ENCODE measurements around the gene SLC24A1. TPM values are rescaled to one million over a fixed set of nuclear protein-coding genes. Genes with fewer than 3 reads are reported as not detected.
A peak's percentile ranks its signal among the peaks of the same experiment; 100 is the strongest.
"Not testable (repeated sequence)": the region's sequence is repeated elsewhere in the genome, so short reads cannot be mapped to it uniquely, and the experiment has no call there.

The SLC24A1 gene
- polyA plus RNA-seq, 1 donor, result 12.1 TPM

DNA sequence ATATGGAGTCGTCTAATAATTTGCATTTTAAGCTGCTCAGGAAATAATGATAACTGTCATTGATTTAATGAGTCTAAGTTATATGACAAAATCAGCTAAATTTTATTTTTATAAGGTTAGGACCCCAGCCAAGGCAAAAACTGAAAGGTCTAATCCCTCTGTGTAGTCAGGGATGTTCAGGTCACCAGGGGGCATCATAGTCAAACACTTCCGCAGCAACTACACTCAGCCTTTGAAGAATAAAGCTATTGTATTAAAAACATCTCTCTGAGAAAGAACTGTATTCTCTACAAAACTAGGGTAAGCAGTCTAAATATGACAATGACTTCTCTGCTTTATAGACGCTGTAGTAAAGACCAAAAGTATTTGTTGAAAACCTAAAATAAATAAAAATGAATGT is 25.8 kb upstream of the SLC24A1 start:
- Histone ChIP-seq H3K4me1 (ENCODE audit: control insufficient read depth, insufficient read depth, low read length) (no peaks in the 10 kb centered on the region), H3K36me3 (ENCODE audit: control insufficient read depth, insufficient read depth, low read length) (peaks cover 79% of the 10 kb centered on the region), H3K27ac (ENCODE audit: low read length) (no peak overlapping the region), H3K9me3 (ENCODE audit: control insufficient read depth, low read depth, low read length) (no peaks in the 10 kb centered on the region), H3K27me3 (ENCODE audit: control insufficient read depth, insufficient read depth, low read length) (no peaks in the 10 kb centered on the region), H3K4me3 (ENCODE audit: low read length) (no peak overlapping the region)
- DNase-seq, result no peak
- 83% methylated on average over 1 of the region's 3 CpGs for WGBS (ENCODE audit: insufficient coverage, low lambda C conversion rate)

DNA sequence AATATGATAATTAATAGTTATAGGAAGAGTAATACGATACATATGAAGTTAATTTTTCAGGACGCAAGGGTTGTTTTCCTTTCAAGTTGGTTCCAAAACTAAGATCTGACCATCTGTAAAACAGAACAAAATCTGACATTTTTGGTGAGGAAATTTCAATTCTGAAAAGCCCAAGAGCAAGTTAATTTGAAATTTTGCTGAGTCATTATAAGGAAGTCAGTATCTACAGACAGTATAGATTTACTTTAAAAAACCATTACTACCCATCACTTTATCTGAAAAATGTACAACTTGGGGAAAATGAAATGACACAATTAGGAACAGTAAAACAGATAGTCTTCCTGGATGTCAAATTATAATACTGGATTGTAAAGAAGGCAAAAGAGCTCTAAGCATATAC is 23.3 kb upstream of the SLC24A1 start:
- H3K36me3 ChIP-seq (ENCODE audit: control insufficient read depth, insufficient read depth, low read length), result peaks cover 68% of the 10 kb centered on the region
- no peaks in the 10 kb centered on the region for H3K27me3 ChIP-seq (ENCODE audit: control insufficient read depth, insufficient read depth, low read length)
- no CpG with 5 or more reads among the region's 2 CpGs for WGBS (ENCODE audit: insufficient coverage, low lambda C conversion rate)
- H3K9me3 ChIP-seq (ENCODE audit: control insufficient read depth, low read depth, low read length), result no peaks in the 10 kb centered on the region
- no peaks in the 10 kb centered on the region for H3K4me1 ChIP-seq (ENCODE audit: control insufficient read depth, insufficient read depth, low read length)
- no peak overlapping the region for H3K27ac ChIP-seq (ENCODE audit: low read length)
- no peak for DNase-seq
- H3K4me3 ChIP-seq (ENCODE audit: low read length), result no peak overlapping the region

DNA sequence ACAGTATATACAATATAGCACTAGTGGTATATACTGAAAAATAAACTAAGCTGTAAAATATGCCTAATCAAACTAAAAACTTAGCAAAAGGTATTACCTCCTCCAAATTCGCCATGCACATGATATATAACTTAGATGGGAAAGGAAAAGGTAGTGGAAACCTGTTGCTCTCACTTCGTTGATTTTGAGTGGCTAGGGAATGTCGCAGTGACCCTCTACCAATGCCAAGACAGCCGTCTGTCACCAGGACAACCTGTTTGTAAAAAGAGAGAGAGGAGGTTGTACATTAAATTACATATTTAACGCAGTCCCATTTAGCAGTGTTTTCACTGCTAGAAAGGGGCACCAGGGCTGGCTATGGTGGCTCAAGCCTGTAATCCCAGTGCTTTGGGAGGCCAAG is 22.1 kb upstream of the SLC24A1 start:
- peaks cover 68% of the 10 kb centered on the region for H3K36me3 ChIP-seq (ENCODE audit: control insufficient read depth, insufficient read depth, low read length)

DNA sequence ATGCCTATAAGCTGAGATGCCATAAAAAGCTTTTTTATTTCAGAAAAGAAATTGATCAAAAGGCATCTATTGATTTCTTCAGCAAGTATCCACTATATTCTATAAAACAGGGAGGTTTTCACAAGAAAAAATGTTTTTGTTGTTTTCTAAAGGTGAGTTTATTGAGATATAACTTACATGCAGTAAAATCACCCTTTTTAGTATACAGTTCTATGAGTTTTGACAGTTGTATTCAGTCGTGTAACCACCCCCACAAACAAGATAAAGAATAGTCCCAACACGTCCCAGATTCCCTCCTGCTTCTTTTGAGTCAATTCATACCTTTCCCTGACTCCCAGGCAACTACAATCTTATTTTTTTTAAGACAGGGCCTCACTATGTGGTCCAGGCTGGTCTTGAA is 18.6 kb upstream of the SLC24A1 start:
- Histone ChIP-seq H3K9me3 (ENCODE audit: control insufficient read depth, low read depth, low read length) (no peaks in the 10 kb centered on the region), H3K4me1 (ENCODE audit: control insufficient read depth, insufficient read depth, low read length) (no peaks in the 10 kb centered on the region), H3K27ac (ENCODE audit: low read length) (no peak overlapping the region), H3K4me3 (ENCODE audit: low read length) (no peak overlapping the region), H3K36me3 (ENCODE audit: control insufficient read depth, insufficient read depth, low read length) (peaks cover 43% of the 10 kb centered on the region), H3K27me3 (ENCODE audit: control insufficient read depth, insufficient read depth, low read length) (no peaks in the 10 kb centered on the region)
- WGBS (ENCODE audit: insufficient coverage, low lambda C conversion rate), result no CpG with 5 or more reads among the region's 2 CpGs
- DNase-seq, result no peak

More for the DNA sequence above, 22.1 kb upstream of the SLC24A1 start:
- H3K4me1 ChIP-seq (ENCODE audit: control insufficient read depth, insufficient read depth, low read length), result no peaks in the 10 kb centered on the region
- H3K27me3 ChIP-seq (ENCODE audit: control insufficient read depth, insufficient read depth, low read length), result no peaks in the 10 kb centered on the region
- H3K4me3 ChIP-seq (ENCODE audit: low read length), result no peak overlapping the region
- H3K27ac ChIP-seq (ENCODE audit: low read length), result no peak overlapping the region
- no CpG with 5 or more reads among the region's 5 CpGs for whole genome bisulfite sequencing (ENCODE audit: insufficient coverage, low lambda C conversion rate)
- H3K9me3 ChIP-seq (ENCODE audit: control insufficient read depth, low read depth, low read length), result no peaks in the 10 kb centered on the region
- no peak for DNase-seq

DNA sequence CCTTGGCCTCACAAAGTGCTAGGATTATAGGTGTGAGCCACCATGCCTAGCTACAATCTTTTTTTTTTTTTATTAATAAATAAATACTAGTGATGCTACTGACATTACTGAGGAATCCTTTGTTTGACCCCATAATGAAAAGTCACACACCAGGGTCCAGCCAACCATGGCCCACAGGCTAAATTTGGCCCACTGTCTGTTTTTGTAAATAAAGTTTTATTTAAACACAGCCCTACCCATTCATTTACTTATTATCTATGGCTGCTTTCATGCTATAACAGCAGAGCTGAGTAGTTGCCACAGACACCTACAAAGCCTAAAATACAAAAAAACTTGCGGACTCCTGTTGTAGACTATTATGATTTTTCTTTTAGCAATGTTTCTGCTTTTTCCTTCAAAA is 18.2 kb upstream of the SLC24A1 start:
- H3K36me3 ChIP-seq (ENCODE audit: control insufficient read depth, insufficient read depth, low read length), result peaks cover 40% of the 10 kb centered on the region

DNA sequence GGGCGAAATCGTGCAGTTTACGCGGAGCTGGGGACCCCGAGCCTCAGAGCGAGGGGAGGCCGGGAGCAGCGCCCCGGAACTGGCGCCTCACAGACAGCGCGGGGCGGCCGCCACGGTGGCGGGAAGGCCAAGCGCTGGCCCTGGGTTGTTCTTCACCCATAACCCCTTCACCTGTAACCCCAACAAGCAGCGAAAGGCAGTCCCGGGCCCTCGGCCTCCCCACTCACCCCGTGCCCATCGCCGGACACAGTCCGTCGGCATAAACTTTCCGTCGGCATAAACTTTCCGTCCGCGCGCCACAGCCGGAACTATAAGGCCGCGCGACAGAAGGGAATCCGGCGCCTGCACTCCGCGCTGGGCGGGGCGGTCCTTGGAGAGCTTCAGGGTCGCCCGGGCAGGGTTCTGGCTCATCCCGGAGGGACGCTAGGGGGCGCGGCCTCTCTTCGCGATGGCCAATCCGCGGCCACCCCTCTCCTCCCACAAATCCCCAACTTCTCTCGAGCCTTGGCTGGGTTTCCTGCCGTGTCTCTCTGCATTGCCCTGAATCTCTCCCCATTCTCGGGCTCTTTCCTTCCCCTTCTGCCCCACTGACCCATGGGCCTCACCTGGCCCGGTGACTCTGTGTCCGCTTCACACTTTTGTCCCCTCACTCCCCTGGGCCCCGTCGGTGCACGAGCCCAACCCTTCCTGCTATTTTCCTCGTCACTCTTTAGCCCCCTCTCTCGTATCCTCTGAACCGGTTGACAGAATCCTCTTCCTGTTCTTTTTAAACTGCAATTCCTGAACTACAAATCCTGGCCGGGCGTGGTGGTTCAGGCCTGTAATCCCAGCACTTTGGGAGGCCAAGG is 10.6 kb upstream of the SLC24A1 start, which contains the start of gene INTS14:
Gene INTS14, minus strand, starts transcription at position 261 of the 848 bp plus-strand sequence. CDS start 3,751 bp downstream, outside the sequence.
- H3K36me3 ChIP-seq (ENCODE audit: control insufficient read depth, insufficient read depth, low read length), result no peaks in the 10 kb centered on the region
- H3K9me3 ChIP-seq (ENCODE audit: control insufficient read depth, low read depth, low read length), result no peaks in the 10 kb centered on the region
- DNase-seq, result peak; percentile 96 to 98
- WGBS (ENCODE audit: insufficient coverage, low lambda C conversion rate), result 0% methylated on average over 3 of the region's 64 CpGs
- H3K4me3 ChIP-seq (ENCODE audit: low read length), result peak within 1 kb of the TSS; percentile 98
- peaks cover 8% of the 10 kb centered on the region for H3K4me1 ChIP-seq (ENCODE audit: control insufficient read depth, insufficient read depth, low read length)
- peak within 1 kb of the TSS; percentile 99 for H3K27ac ChIP-seq (ENCODE audit: low read length)
- H3K27me3 ChIP-seq (ENCODE audit: control insufficient read depth, insufficient read depth, low read length), result no peaks in the 10 kb centered on the region

More for the DNA sequence above, 18.2 kb upstream of the SLC24A1 start:
- H3K4me3 ChIP-seq (ENCODE audit: low read length), result no peak overlapping the region
- no peak overlapping the region for H3K27ac ChIP-seq (ENCODE audit: low read length)
- H3K27me3 ChIP-seq (ENCODE audit: control insufficient read depth, insufficient read depth, low read length), result no peaks in the 10 kb centered on the region
- H3K9me3 ChIP-seq (ENCODE audit: control insufficient read depth, low read depth, low read length), result no peaks in the 10 kb centered on the region
- DNase-seq, result no peak
- H3K4me1 ChIP-seq (ENCODE audit: control insufficient read depth, insufficient read depth, low read length), result no peaks in the 10 kb centered on the region
- 100% methylated on average over 1 of the region's 1 CpG for WGBS (ENCODE audit: insufficient coverage, low lambda C conversion rate)

DNA sequence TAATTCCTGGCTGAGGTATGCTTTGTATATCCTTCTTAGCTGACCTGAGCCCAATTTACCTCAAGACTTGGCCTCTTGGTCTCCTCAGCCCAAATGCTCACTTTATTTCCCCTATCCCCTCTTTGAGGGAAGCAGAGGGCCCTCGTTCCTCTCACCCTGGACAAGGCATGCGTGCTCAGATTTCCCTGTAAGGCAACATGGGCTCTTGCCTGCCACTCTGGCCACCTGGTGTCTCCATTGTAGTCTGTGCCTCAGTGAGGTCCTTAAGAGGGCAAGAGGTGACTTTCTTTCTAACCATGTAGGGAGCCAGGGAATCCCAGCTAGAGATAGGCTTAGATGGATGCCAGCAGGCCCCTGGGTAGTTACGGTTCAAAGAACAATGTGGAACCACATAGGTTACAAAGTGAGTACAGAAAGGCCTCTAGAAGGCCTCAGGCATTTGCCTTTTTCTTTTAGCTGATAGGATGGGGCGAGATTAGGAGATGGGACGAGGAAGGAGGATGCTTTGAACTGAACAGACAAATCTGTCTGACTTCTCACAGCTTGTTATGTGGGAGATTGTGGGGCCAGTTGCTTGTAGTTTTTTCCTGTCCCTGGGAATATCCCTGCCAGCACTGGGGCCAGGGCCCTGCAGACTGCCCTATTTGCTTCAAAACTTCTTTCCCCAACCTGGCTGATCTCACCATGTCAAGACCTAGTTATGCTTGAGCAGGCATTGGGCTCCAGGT is 9.7 kb upstream of the SLC24A1 start:
- H3K9me3 ChIP-seq (ENCODE audit: control insufficient read depth, low read depth, low read length), result no peaks in the 10 kb centered on the region
- WGBS (ENCODE audit: insufficient coverage, low lambda C conversion rate), result no CpG with 5 or more reads among the region's 5 CpGs
- H3K4me3 ChIP-seq (ENCODE audit: low read length), result peak overlapping the region; percentile 98
- no peaks in the 10 kb centered on the region for H3K36me3 ChIP-seq (ENCODE audit: control insufficient read depth, insufficient read depth, low read length)
- peaks cover 8% of the 10 kb centered on the region for H3K4me1 ChIP-seq (ENCODE audit: control insufficient read depth, insufficient read depth, low read length)
- DNase-seq, result peak in 1 of 2 donors; percentile 33
- H3K27me3 ChIP-seq (ENCODE audit: control insufficient read depth, insufficient read depth, low read length), result no peaks in the 10 kb centered on the region
- peak overlapping the region; percentile 99 for H3K27ac ChIP-seq (ENCODE audit: low read length)

DNA sequence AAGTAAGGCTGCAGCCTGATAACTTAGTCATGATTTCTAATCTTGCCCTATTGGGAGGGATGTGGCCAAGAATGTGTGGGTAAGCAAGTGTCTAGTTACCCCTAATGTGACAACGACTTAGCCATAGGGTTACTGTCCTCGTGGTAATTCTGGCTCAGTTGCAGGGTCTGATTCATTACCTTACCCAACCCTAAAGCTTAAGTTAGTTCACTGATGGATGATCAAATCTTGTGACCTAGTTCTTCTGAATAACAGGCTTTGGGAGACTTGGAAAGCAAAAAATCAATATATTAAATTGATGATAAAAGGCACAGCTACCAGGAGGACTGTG is 9.2 kb upstream of the SLC24A1 start:
- no peak for DNase-seq
- H3K9me3 ChIP-seq (ENCODE audit: control insufficient read depth, low read depth, low read length), result no peaks in the 10 kb centered on the region
- H3K4me3 ChIP-seq (ENCODE audit: low read length), result no peak overlapping the region
- no CpG with 5 or more reads among the region's 2 CpGs for WGBS (ENCODE audit: insufficient coverage, low lambda C conversion rate)
- no peaks in the 10 kb centered on the region for H3K27me3 ChIP-seq (ENCODE audit: control insufficient read depth, insufficient read depth, low read length)
- no peak overlapping the region for H3K27ac ChIP-seq (ENCODE audit: low read length)
- no peaks in the 10 kb centered on the region for H3K36me3 ChIP-seq (ENCODE audit: control insufficient read depth, insufficient read depth, low read length)
- H3K4me1 ChIP-seq (ENCODE audit: control insufficient read depth, insufficient read depth, low read length), result peaks cover 8% of the 10 kb centered on the region

DNA sequence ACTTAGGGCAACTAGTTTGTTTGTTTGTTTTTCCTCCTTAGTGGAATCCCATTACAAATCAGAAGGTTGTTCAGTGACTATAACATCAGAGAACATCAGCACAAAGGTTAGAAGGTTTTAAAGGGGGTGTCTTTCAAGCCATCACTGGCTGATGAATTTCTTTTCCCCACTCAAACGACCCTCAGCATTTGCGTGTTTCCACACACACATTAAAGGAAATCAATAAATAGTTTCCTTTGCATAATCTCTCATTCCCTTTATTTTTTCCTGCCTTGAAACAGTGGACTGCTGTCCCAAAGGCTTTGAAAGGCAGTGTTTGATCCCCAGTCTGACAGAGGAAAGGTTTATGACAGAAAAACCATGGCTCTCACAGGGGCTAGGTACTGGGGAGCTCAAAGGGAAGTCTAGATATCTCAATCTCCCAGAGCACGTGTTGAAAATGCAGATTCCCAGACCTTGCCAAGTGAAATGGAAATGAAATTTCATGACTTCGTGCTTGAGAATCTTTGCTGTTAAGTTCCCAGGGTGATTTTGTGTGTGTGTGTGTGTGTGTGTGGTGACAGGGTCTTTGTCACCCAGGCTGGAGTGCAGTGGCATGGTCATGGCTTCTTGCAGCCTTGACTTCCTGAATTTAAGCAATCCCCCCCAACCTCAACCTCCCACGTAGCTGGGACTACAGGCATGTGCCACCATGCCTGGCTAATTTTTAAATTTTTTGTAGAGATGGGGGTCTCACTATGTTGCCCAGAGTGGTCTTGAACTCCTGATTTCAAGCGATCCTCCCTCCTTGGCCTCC is 8.6 kb upstream of the SLC24A1 start:
- H3K27me3 ChIP-seq (ENCODE audit: control insufficient read depth, insufficient read depth, low read length), result no peaks in the 10 kb centered on the region
- peaks cover 8% of the 10 kb centered on the region for H3K4me1 ChIP-seq (ENCODE audit: control insufficient read depth, insufficient read depth, low read length)
- H3K4me3 ChIP-seq (ENCODE audit: low read length), result no peak overlapping the region
- no peak for DNase-seq
- 67% methylated on average over 2 of the region's 6 CpGs for WGBS (ENCODE audit: insufficient coverage, low lambda C conversion rate)
- H3K9me3 ChIP-seq (ENCODE audit: control insufficient read depth, low read depth, low read length), result no peaks in the 10 kb centered on the region
- H3K36me3 ChIP-seq (ENCODE audit: control insufficient read depth, insufficient read depth, low read length), result no peaks in the 10 kb centered on the region
- H3K27ac ChIP-seq (ENCODE audit: low read length), result no peak overlapping the region

DNA sequence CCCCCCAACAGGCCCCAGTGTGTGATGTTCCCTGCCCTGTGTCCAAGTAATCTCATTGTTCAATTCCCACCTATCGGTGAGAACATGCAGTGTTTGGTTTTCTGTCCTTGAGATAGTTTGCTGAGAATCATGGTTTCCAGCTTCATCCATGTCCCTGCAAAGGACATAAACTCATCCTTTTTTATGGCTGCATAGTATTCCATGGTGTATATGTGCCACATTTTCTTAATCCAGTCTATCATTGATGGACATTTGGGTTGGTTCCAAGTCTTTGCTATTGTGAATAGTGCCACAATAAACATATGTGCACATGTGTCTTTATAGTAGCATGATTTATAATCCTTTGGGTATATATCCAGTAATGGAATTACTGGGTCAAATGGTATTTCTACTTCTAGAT is 5.9 kb upstream of the SLC24A1 start:
- not testable (repeated sequence) for H3K27ac ChIP-seq (ENCODE audit: low read length); H3K4me1 ChIP-seq (ENCODE audit: control insufficient read depth, insufficient read depth, low read length); H3K9me3 ChIP-seq (ENCODE audit: control insufficient read depth, low read depth, low read length); DNase-seq; H3K36me3 ChIP-seq (ENCODE audit: control insufficient read depth, insufficient read depth, low read length); H3K27me3 ChIP-seq (ENCODE audit: control insufficient read depth, insufficient read depth, low read length); H3K4me3 ChIP-seq (ENCODE audit: low read length)
- WGBS (ENCODE audit: insufficient coverage, low lambda C conversion rate), result no CpG with 5 or more reads among the region's 1 CpG
